IMR-90 (cell line): ENCODE data around the gene PLEKHO2. TPM values are rescaled to one million over a fixed set of nuclear protein-coding genes. Genes with fewer than 3 reads are reported as not detected.

ENCODE experiments used
- ATAC-seq: fragments of 200-7000 bp; cut with Tn5 transposase; 2 replicates; pipeline ENCODE4 v1.9.1; 2020; ENCODE audit warnings: low read depth, mild to moderate bottlenecking, moderate library complexity
- BruUV-seq: library from RNA; stranded (reverse); fragments of 400-500 nt; replicated peaks from 2 replicates; lab custom pipeline; 2021; lab: Mats Ljungman, UMichigan
- CTCF ChIA-PET: fragments of 300-600 bp; formaldehyde crosslinking; extraction: SDS; loops from one replicate; lab custom pipeline; 2021; ENCODE audit warnings: antibody characterized with exemption; lab: Yijun Ruan, JAX
- POLR2A ChIA-PET: fragments of 300-600 bp; sonication (Branson Sonifier 250); formaldehyde crosslinking; loops from one replicate; lab custom pipeline; 2022; ENCODE audit warnings: antibody characterized with exemption; ENCODE audit not compliant: unreplicated experiment; lab: Charles Lee
- DNase-seq: peaks from one replicate; pipeline ENCODE4 v3.0.0; 2013
- H2AFZ ChIP-seq: replicated peaks from 2 replicates; pipeline ENCODE3; 2013; ENCODE audit warnings: low read length, mild to moderate bottlenecking; ENCODE audit not compliant: poor library complexity
- H2AK5ac ChIP-seq: 2 replicates; pipeline ENCODE4 v1.6.1; 2013; ENCODE audit warnings: low read depth, low read length, inconsistent platforms
- H2AK9ac ChIP-seq: replicated peaks from 2 replicates; pipeline ENCODE3; 2013; ENCODE audit warnings: mild to moderate bottlenecking, low read depth, low read length, moderate library complexity; ENCODE audit not compliant: poor library complexity
- H2BK120ac ChIP-seq: 2 replicates; pipeline ENCODE4 v1.6.1; 2013; ENCODE audit warnings: low read depth, low read length, inconsistent platforms
- H2BK15ac ChIP-seq: 3 replicates; pipeline ENCODE4 v1.6.1; 2013; ENCODE audit warnings: low read depth, low read length, inconsistent platforms
- H2BK20ac ChIP-seq: 2 replicates; pipeline ENCODE4 v1.6.1; 2013; ENCODE audit warnings: low read depth, mild to moderate bottlenecking, inconsistent platforms, low read length, moderate library complexity
- H2BK5ac ChIP-seq: 2 replicates; pipeline ENCODE4 v1.6.1; 2013; ENCODE audit warnings: mild to moderate bottlenecking, low read depth, low read length, inconsistent platforms; ENCODE audit not compliant: poor library complexity, severe bottlenecking
- H3K14ac ChIP-seq: replicated peaks from 2 replicates; pipeline ENCODE4 v1.6.1; 2013; ENCODE audit warnings: low read depth, low read length, inconsistent platforms
- H3K18ac ChIP-seq: 2 replicates; pipeline ENCODE4 v1.6.1; 2013; ENCODE audit warnings: low read depth, low read length, control low read depth
- H3K23ac ChIP-seq: 2 replicates; pipeline ENCODE4 v1.6.1; 2013; ENCODE audit warnings: low read depth, low read length, inconsistent platforms
- H3K27ac ChIP-seq: 2 replicates; pipeline ENCODE4 v1.5.1; 2013; ENCODE audit warnings: mild to moderate bottlenecking, control low read depth, low read length; ENCODE audit not compliant: insufficient read depth
- H3K27me3 ChIP-seq: 2 replicates; pipeline ENCODE4 v1.6.1; 2013; ENCODE audit warnings: low read length; ENCODE audit not compliant: control insufficient read depth, insufficient read depth
- H3K36me3 ChIP-seq: 2 replicates; pipeline ENCODE4 v1.6.1; 2013; ENCODE audit warnings: low read length, mixed read lengths; ENCODE audit not compliant: control insufficient read depth, insufficient read depth
- H3K4ac ChIP-seq: 2 replicates; pipeline ENCODE4 v1.6.1; 2013; ENCODE audit warnings: low read depth, low read length, inconsistent platforms
- H3K4me1 ChIP-seq: 2 replicates; pipeline ENCODE4 v1.6.1; 2013; ENCODE audit warnings: low read length, mixed read lengths; ENCODE audit not compliant: control insufficient read depth, insufficient read depth
- H3K4me2 ChIP-seq: 2 replicates; pipeline ENCODE4 v1.6.1; 2013; ENCODE audit warnings: low read depth, mild to moderate bottlenecking, control low read depth, low read length, moderate library complexity
- H3K4me3 ChIP-seq: 2 replicates; pipeline ENCODE4 v1.5.1; 2013; ENCODE audit warnings: low read depth, mild to moderate bottlenecking, control low read depth, low read length, moderate library complexity; ENCODE audit not compliant: insufficient read depth
- H3K56ac ChIP-seq: 2 replicates; pipeline ENCODE4 v1.6.1; 2013; ENCODE audit warnings: low read length, inconsistent platforms; ENCODE audit not compliant: insufficient read depth; ENCODE audit errors: extremely low read depth
- H3K79me1 ChIP-seq, 2 experiments: 2 replicates each; pipeline ENCODE4 v1.6.1; 2013; ENCODE audit warnings: low read length in 2 of 2, inconsistent platforms in 1 of 2, low read depth in 1 of 2
- H3K9ac ChIP-seq: 2 replicates; pipeline ENCODE4 v1.6.1; 2013; ENCODE audit warnings: low read depth, low read length, control low read depth
- H3K9me1 ChIP-seq: 2 replicates; pipeline ENCODE4 v1.6.1; 2013; ENCODE audit warnings: low read length, inconsistent platforms; ENCODE audit not compliant: insufficient read depth
- H3K9me3 ChIP-seq: 2 replicates; pipeline ENCODE4 v1.6.1; 2013; ENCODE audit warnings: low read length; ENCODE audit not compliant: control insufficient read depth, insufficient read depth
- H4K20me1 ChIP-seq: 2 replicates; pipeline ENCODE4 v1.6.1; 2013; ENCODE audit warnings: low read length, inconsistent platforms; ENCODE audit not compliant: insufficient read depth
- H4K5ac ChIP-seq: 2 replicates; pipeline ENCODE4 v1.6.1; 2013; ENCODE audit warnings: mild to moderate bottlenecking, low read depth, low read length, control low read depth
- H4K8ac ChIP-seq, 2 experiments: 2 replicates each; pipeline ENCODE4 v1.6.1; 2013; ENCODE audit warnings: low read depth in 2 of 2, low read length in 2 of 2, control low read depth in 1 of 2, inconsistent platforms in 1 of 2
- H4K91ac ChIP-seq: 2 replicates; pipeline ENCODE4 v1.6.1; 2013; ENCODE audit warnings: low read depth, low read length, inconsistent platforms; ENCODE audit not compliant: insufficient read depth
- BHLHE40 ChIP-seq: fragments of 150-350 bp; IDR thresholded peaks from 2 replicates; pipeline ENCODE4 v1.6.1; 2016; ENCODE audit warnings: mild to moderate bottlenecking, low read depth, low read length
- CEBPB ChIP-seq: IDR thresholded peaks from 2 replicates; pipeline ENCODE4 v1.6.1; 2012; ENCODE audit warnings: low read depth, low read length, improper control_type of control experiment
- CHD1 ChIP-seq: IDR thresholded peaks from 2 replicates; pipeline ENCODE4 v1.6.1; 2012; ENCODE audit warnings: low read depth, low read length, improper control_type of control experiment
- FOS ChIP-seq: fragments of 150-350 bp; IDR thresholded peaks from 2 replicates; pipeline ENCODE4 v1.6.1; 2016; ENCODE audit warnings: low read depth, low read length
- MAFK ChIP-seq: IDR thresholded peaks from 2 replicates; pipeline ENCODE4 v1.6.1; 2012; ENCODE audit warnings: low read depth, low read length, improper control_type of control experiment
- MXI1 ChIP-seq: IDR thresholded peaks from 2 replicates; pipeline ENCODE4 v1.6.1; 2012; ENCODE audit warnings: low read depth, mild to moderate bottlenecking, low read length, moderate library complexity, borderline replicate concordance
- NFE2L2 ChIP-seq: fragments of 150-350 bp; IDR thresholded peaks from 2 replicates; pipeline ENCODE4 v1.6.1; 2016; ENCODE audit warnings: low read depth, mild to moderate bottlenecking, low read length
- POLR2A ChIP-seq: IDR thresholded peaks from 2 replicates; pipeline ENCODE4 v1.6.1; 2012; ENCODE audit warnings: mild to moderate bottlenecking, low read depth, low read length
- RAD21 ChIP-seq: IDR thresholded peaks from 2 replicates; pipeline ENCODE4 v1.6.1; 2012; ENCODE audit warnings: low read length, improper control_type of control experiment
- RCOR1 ChIP-seq: IDR thresholded peaks from 2 replicates; pipeline ENCODE4 v1.6.1; 2012; ENCODE audit warnings: mild to moderate bottlenecking, low read length, improper control_type of control experiment; ENCODE audit not compliant: insufficient replicate concordance
- RFX5 ChIP-seq: IDR thresholded peaks from 2 replicates; pipeline ENCODE4 v1.8.0; 2012; ENCODE audit warnings: low read depth, mild to moderate bottlenecking, low read length, moderate library complexity
- SMC3 ChIP-seq: fragments of 150-350 bp; IDR thresholded peaks from 2 replicates; pipeline ENCODE4 v1.6.1; 2016; ENCODE audit warnings: low read depth, mild to moderate bottlenecking, antibody characterized with exemption, low read length, moderate library complexity
- WGBS, 2 experiments: methylation state at CpG; one replicate each; pipeline versions ENCODE4 v1.1.5 to v1.1.7; 2013; ENCODE audit warnings: missing lambda C conversion rate in 2 of 2; ENCODE audit not compliant: insufficient read length in 1 of 2; ENCODE audit errors: extremely low coverage in 2 of 2; 5-methylcytosine and 5-hydroxymethylcytosine counted together
- dilution Hi-C: fragments of 300-500 bp; cut with HindIII; formaldehyde crosslinking; loops from one replicate; pipeline ENCODE4 v1.14.3; 2018; ENCODE audit warnings: low sequenced_read_pairs; ENCODE audit not compliant: unreplicated experiment
- in situ Hi-C: fragments of 300-500 bp; cut with MboI; formaldehyde crosslinking; loops from 3 replicates; pipeline ENCODE4 v1.14.3; 2019; ENCODE audit warnings: low sequenced_read_pairs, inconsistent platforms, mixed read lengths
- intact Hi-C: fragments of 100-400 bp; cut with micrococcal nuclease; formaldehyde crosslinking; loops from 2 replicates; pipeline ENCODE4 v1.10.0; 2022
- polyA plus RNA-seq, 3 experiments: library from polyadenylated mRNA; depleted of rRNA; stranded (reverse); fragments of >200 nt; gene quantifications; 2 replicates each; pipeline ENCODE4 v1.2.3, GENCODE V29; 2012; ENCODE audit warnings: low replicate concordance in 1 of 3
- total RNA-seq: library from RNA; depleted of rRNA; stranded (reverse); fragments of >200 nt; gene quantifications from 2 replicates; pipeline ENCODE4 v1.2.3, GENCODE V29; 2012
- TF ChIP-seq, protein P1 (sequence below): fragments of 150-350 bp; IDR thresholded peaks from 2 replicates; pipeline ENCODE4 v1.6.1; 2016; ENCODE audit warnings: low read depth, mild to moderate bottlenecking, low read length, moderate library complexity, borderline replicate concordance
- TF ChIP-seq, protein P2 (sequence below): conservative IDR thresholded peaks from 2 replicates; pipeline ENCODE4 v1.5.1; 2012; ENCODE audit warnings: mild to moderate bottlenecking, low read depth, low read length, improper control_type of control experiment
- TF ChIP-seq, protein P3 (sequence below): fragments of 150-350 bp; IDR thresholded peaks from 2 replicates; pipeline ENCODE4 v1.6.1; 2017; ENCODE audit warnings: mild to moderate bottlenecking, antibody characterized with exemption, low read length, low read depth

PLEKHO2 gene
- total and polyA plus RNA-seq, 2 of the 4 experiments (the other 2 are of a cell fraction): 19.0 to 22.5 TPM

DNA sequence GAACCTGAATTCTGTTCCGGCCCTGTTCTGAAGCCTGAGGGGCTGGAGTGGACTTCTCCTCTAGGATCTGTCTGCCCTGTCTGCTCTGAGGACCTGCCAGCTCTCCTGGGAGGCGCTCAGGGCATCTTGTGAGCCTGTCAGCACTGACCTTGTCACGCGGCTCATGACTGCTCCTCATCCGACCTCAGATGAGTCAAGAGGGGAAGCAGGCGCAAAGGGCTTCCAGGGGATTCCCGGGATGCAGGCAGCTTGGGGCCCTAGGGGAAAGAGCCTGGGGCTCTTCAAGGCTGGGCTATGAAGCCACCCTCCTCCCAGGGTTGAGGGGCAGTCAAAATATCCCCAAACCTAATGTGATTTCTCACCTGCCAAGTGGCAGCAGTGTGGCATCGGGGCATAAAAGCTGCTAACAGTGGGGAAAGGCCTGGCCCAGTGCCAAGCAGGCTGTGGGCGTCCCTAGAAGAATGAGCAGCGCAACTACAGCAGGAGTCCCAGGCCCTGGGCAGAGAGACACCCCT is 42.3 kb downstream of the PLEKHO2 start:
- BruUV-seq: no TSS peak
- POLR2A ChIA-PET: no interaction called here
- H3K27me3 ChIP-seq: no peaks in the 10 kb centered on the region
- H2BK15ac ChIP-seq: peak overlapping the region; percentile 75; the same call in 2 of the 3 replicates
- peaks cover 18% of the 10 kb centered on the region for H3K4me1 ChIP-seq
- no peaks in the 10 kb centered on the region for H4K20me1 ChIP-seq
- no peaks in the 10 kb centered on the region for H3K9me3 ChIP-seq
- peaks cover 7% of the 10 kb centered on the region for H3K9me1 ChIP-seq
- intact Hi-C loops (no loop called here), in situ Hi-C loops (no loop called here), dilution Hi-C loops (no loop called here)
- H3K18ac ChIP-seq: peak overlapping the region; percentile 75
- peak overlapping the region; percentile 57 for H3K4me2 ChIP-seq
- peak overlapping the region; percentile 75 for H3K14ac ChIP-seq
- H3K4ac ChIP-seq: peak overlapping the region; percentile 85
- peak overlapping the region; percentile 85 for H2BK120ac ChIP-seq
- peak overlapping the region; percentile 81 to 84 for H4K8ac ChIP-seq
- H3K9ac ChIP-seq: peak overlapping the region; percentile 25; the same call in 1 of the 2 replicates
- H2AFZ ChIP-seq: peak overlapping the region; percentile 68
- H3K27ac ChIP-seq: peak overlapping the region; percentile 28
- CTCF ChIA-PET: no interaction called here
- peak overlapping the region; percentile 88 for H2BK20ac ChIP-seq
- H2AK5ac ChIP-seq: peak overlapping the region; percentile 86; the same call in 1 of the 2 replicates
- H3K4me3 ChIP-seq: no peak overlapping the region
- WGBS, 2 experiments: 55% methylated on average over 3 of the region's 10 CpGs; no CpG with 5 or more reads in 1 of the 2 experiments
- H2BK5ac ChIP-seq: peak overlapping the region; percentile 59
- H3K36me3 ChIP-seq: no peaks in the 10 kb centered on the region
- no peak overlapping the region; the same call in 1 of the 2 replicates for H3K56ac ChIP-seq
- H4K5ac ChIP-seq: peak overlapping the region; percentile 77; the same call in 1 of the 2 replicates
- ATAC-seq (peak; percentile 89), DNase-seq (peak; percentile 97)
- peak overlapping the region; percentile 77 for H4K91ac ChIP-seq
- peak overlapping the region; percentile 50; the same call in 1 of the 2 replicates for H3K23ac ChIP-seq
- H2AK9ac ChIP-seq: peak overlapping the region; percentile 68
- no peaks in the 10 kb centered on the region for H3K79me1 ChIP-seq
- TF ChIP-seq MXI1 (no peak), NFE2L2 (no peak), MAFK (no peak), BHLHE40 (peak; percentile 87), SMC3 (0 out of 2 replicates have a peak, but pooled peaks have one; percentile 1), RFX5 (no peak), CHD1 (no peak), RAD21 (no peak), CEBPB (no peak), POLR2A (peak; percentile 66), FOS (peak; percentile 76), RCOR1 (no peak)
- TF ChIP-seq, protein P1, sequence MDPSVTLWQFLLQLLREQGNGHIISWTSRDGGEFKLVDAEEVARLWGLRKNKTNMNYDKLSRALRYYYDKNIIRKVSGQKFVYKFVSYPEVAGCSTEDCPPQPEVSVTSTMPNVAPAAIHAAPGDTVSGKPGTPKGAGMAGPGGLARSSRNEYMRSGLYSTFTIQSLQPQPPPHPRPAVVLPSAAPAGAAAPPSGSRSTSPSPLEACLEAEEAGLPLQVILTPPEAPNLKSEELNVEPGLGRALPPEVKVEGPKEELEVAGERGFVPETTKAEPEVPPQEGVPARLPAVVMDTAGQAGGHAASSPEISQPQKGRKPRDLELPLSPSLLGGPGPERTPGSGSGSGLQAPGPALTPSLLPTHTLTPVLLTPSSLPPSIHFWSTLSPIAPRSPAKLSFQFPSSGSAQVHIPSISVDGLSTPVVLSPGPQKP: no peak
- TF ChIP-seq, protein P2, sequence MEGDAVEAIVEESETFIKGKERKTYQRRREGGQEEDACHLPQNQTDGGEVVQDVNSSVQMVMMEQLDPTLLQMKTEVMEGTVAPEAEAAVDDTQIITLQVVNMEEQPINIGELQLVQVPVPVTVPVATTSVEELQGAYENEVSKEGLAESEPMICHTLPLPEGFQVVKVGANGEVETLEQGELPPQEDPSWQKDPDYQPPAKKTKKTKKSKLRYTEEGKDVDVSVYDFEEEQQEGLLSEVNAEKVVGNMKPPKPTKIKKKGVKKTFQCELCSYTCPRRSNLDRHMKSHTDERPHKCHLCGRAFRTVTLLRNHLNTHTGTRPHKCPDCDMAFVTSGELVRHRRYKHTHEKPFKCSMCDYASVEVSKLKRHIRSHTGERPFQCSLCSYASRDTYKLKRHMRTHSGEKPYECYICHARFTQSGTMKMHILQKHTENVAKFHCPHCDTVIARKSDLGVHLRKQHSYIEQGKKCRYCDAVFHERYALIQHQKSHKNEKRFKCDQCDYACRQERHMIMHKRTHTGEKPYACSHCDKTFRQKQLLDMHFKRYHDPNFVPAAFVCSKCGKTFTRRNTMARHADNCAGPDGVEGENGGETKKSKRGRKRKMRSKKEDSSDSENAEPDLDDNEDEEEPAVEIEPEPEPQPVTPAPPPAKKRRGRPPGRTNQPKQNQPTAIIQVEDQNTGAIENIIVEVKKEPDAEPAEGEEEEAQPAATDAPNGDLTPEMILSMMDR: no peak
- TF ChIP-seq, protein P3, sequence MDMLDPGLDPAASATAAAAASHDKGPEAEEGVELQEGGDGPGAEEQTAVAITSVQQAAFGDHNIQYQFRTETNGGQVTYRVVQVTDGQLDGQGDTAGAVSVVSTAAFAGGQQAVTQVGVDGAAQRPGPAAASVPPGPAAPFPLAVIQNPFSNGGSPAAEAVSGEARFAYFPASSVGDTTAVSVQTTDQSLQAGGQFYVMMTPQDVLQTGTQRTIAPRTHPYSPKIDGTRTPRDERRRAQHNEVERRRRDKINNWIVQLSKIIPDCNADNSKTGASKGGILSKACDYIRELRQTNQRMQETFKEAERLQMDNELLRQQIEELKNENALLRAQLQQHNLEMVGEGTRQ: peak; percentile 62; the same call in 1 of the 2 replicates
